Liver (tissue), 9 donors: ENCODE results near the gene SWT1. TPM values are rescaled to one million over a fixed set of nuclear protein-coding genes. Genes with fewer than 3 reads are reported as not detected.

Source experiments
- DNase-seq: peaks from one replicate; pipeline ENCODE4 v3.0.0-alpha.2; 2017; ENCODE audit warnings: low spot score
- H3K27ac ChIP-seq, 2 donors: one replicate each; pipeline ENCODE4 v1.7.0; 2013; ENCODE audit warnings: inconsistent platforms in 2 of 2, low read length in 2 of 2, control low read depth in 1 of 2, low read depth in 1 of 2, mild to moderate bottlenecking in 1 of 2
- H3K27me3 ChIP-seq, 4 donors: one replicate each; pipeline versions ENCODE4 v1.6.1 to v1.7.0; 2013; ENCODE audit warnings: low read length in 3 of 4, inconsistent platforms in 1 of 4, mild to moderate bottlenecking in 1 of 4, moderate library complexity in 1 of 4; ENCODE audit not compliant: control insufficient read depth in 4 of 4, insufficient read depth in 4 of 4
- H3K36me3 ChIP-seq, 4 donors: one replicate each; pipeline versions ENCODE4 v1.6.1 to v1.7.0; 2013; ENCODE audit warnings: low read length in 3 of 4, mild to moderate bottlenecking in 3 of 4, low read depth in 1 of 4, moderate library complexity in 1 of 4; ENCODE audit not compliant: control insufficient read depth in 4 of 4, insufficient read depth in 3 of 4
- H3K4me1 ChIP-seq, 4 donors: one replicate each; pipeline versions ENCODE4 v1.6.1 to v1.7.0; 2013; ENCODE audit warnings: low read length in 3 of 4, mild to moderate bottlenecking in 3 of 4, moderate library complexity in 1 of 4; ENCODE audit not compliant: control insufficient read depth in 4 of 4, insufficient read depth in 4 of 4
- H3K4me3 ChIP-seq, 3 donors: one replicate each; pipeline versions ENCODE4 v1.6.1 to v1.7.0; 2013; ENCODE audit warnings: low read length in 3 of 3, control low read depth in 1 of 3, low read depth in 1 of 3, mild to moderate bottlenecking in 1 of 3
- H3K9ac ChIP-seq, 2 donors: one replicate each; pipeline ENCODE4 v1.7.0; 2013; ENCODE audit warnings: low read length in 2 of 2, mild to moderate bottlenecking in 2 of 2, moderate library complexity in 2 of 2, control low read depth in 1 of 2, low read depth in 1 of 2
- H3K9me3 ChIP-seq, 4 donors: one replicate each; pipeline versions ENCODE4 v1.6.1 to v1.7.0; 2013; ENCODE audit warnings: low read length in 3 of 4; ENCODE audit not compliant: control insufficient read depth in 4 of 4
- EGR1 ChIP-seq, 2 donors: IDR thresholded peaks; 2 replicates each; pipeline ENCODE4 v1.6.1; 2016 to 2018; ENCODE audit warnings: antibody characterized with exemption in 2 of 2, low read depth in 2 of 2
- FOXA2 ChIP-seq: IDR thresholded peaks from 2 replicates; pipeline ENCODE4 v1.6.1; 2016; ENCODE audit warnings: antibody characterized with exemption
- GABPA ChIP-seq, 2 donors: IDR thresholded peaks in 1 of 2; conservative IDR thresholded peaks in 1 of 2; 2 replicates each; pipeline ENCODE4 v1.6.1; 2016; ENCODE audit warnings: antibody characterized with exemption in 2 of 2, mild to moderate bottlenecking in 1 of 2, moderate library complexity in 1 of 2
- HNF4A ChIP-seq, 2 donors: conservative IDR thresholded peaks; 2 replicates each; pipeline ENCODE4 v1.6.1; 2016; ENCODE audit warnings: antibody characterized with exemption in 2 of 2, mild to moderate bottlenecking in 2 of 2
- HNF4G ChIP-seq: IDR thresholded peaks from 2 replicates; pipeline ENCODE4 v1.6.1; 2016; ENCODE audit warnings: antibody characterized with exemption
- JUND ChIP-seq, 2 donors: IDR thresholded peaks; 2 replicates each; pipeline ENCODE4 v1.6.1; 2016; ENCODE audit warnings: antibody characterized with exemption in 2 of 2
- MAX ChIP-seq: IDR thresholded peaks from 2 replicates; pipeline ENCODE4 v1.6.1; 2016; ENCODE audit warnings: antibody characterized with exemption
- NR2F2 ChIP-seq: IDR thresholded peaks from 2 replicates; pipeline ENCODE4 v1.6.1; 2016; ENCODE audit warnings: antibody characterized with exemption
- RAD21 ChIP-seq, 2 donors: IDR thresholded peaks; 2 replicates each; pipeline ENCODE4 v1.6.1; 2016; ENCODE audit warnings: antibody characterized with exemption in 2 of 2, mild to moderate bottlenecking in 2 of 2
- RXRA ChIP-seq, 2 donors: IDR thresholded peaks; 2 replicates each; pipeline ENCODE4 v1.6.1; 2017 to 2018; ENCODE audit warnings: antibody characterized with exemption in 2 of 2, mild to moderate bottlenecking in 1 of 2
- SP1 ChIP-seq: IDR thresholded peaks from 2 replicates; pipeline ENCODE4 v1.6.1; 2018; ENCODE audit warnings: antibody characterized with exemption, mild to moderate bottlenecking
- TAF1 ChIP-seq: conservative IDR thresholded peaks from 2 replicates; pipeline ENCODE4 v1.6.1; 2016; ENCODE audit warnings: antibody characterized with exemption, mild to moderate bottlenecking
- YY1 ChIP-seq: IDR thresholded peaks from 2 replicates; pipeline ENCODE4 v1.6.1; 2016; ENCODE audit warnings: antibody characterized with exemption, mild to moderate bottlenecking
- WGBS: extraction: QIAGEN DNeasy Blood & Tissue Kit; methylation state at CpG from one replicate; pipeline ENCODE4 v1.1.7; 2013; 5-methylcytosine and 5-hydroxymethylcytosine counted together
- polyA plus RNA-seq, 2 donors: library from polyadenylated mRNA; stranded (reverse) in 1 of 2; unstranded in 1 of 2; fragments of 200-250 nt in 1 of 2; fragments of >200 nt in 1 of 2; fragmentation: Nextera tagmentation in 1 of 2; extraction: Ambion mirVana in 1 of 2; gene quantifications; one replicate each; pipeline versions ENCODE4 v1.2.1 to v1.2.3, GENCODE V29; 2013 to 2015
- total RNA-seq, 2 donors: library from RNA; depleted of rRNA; stranded (reverse); fragments of >200 nt; gene quantifications; one replicate each; pipeline ENCODE4 v1.2.3, GENCODE V29; 2014
- TF ChIP-seq, protein P1 (sequence below): IDR thresholded peaks from 2 replicates; pipeline ENCODE4 v1.6.1; 2016; ENCODE audit warnings: antibody characterized with exemption, mild to moderate bottlenecking
- TF ChIP-seq, protein P2 (sequence below): IDR thresholded peaks from 2 replicates; pipeline ENCODE4 v1.6.1; 2016; ENCODE audit warnings: antibody characterized with exemption
- TF ChIP-seq, protein P3 (sequence below): IDR thresholded peaks from 2 replicates; pipeline ENCODE4 v1.6.1; 2016; ENCODE audit warnings: antibody characterized with exemption
- donor health status: healthy.
- donor health status: healthy.
- donor health status: healthy.
- donor health status: healthy.
- donor health status: healthy.

The SWT1 gene
- total and polyA plus RNA-seq, 4 donors: 0.99 to 7.8 (median 2.9) TPM

GRCh38 chr1:185158800-185159199 lies 1.8 kb downstream of the SWT1 start:
- Histone ChIP-seq H3K27me3 (no peaks in the 10 kb centered on the region), H3K36me3 (peaks cover 0 to 10% (median 0%) of the 10 kb centered on the region in 4 donors), H3K4me1 (peaks cover 0 to 25% (median 20%) of the 10 kb centered on the region in 4 donors), H3K9me3 (no peaks in the 10 kb centered on the region), H3K27ac (no peak overlapping the region), H3K9ac (no peak overlapping the region), H3K4me3 (no peak overlapping the region)
- TF ChIP-seq, protein P1, sequence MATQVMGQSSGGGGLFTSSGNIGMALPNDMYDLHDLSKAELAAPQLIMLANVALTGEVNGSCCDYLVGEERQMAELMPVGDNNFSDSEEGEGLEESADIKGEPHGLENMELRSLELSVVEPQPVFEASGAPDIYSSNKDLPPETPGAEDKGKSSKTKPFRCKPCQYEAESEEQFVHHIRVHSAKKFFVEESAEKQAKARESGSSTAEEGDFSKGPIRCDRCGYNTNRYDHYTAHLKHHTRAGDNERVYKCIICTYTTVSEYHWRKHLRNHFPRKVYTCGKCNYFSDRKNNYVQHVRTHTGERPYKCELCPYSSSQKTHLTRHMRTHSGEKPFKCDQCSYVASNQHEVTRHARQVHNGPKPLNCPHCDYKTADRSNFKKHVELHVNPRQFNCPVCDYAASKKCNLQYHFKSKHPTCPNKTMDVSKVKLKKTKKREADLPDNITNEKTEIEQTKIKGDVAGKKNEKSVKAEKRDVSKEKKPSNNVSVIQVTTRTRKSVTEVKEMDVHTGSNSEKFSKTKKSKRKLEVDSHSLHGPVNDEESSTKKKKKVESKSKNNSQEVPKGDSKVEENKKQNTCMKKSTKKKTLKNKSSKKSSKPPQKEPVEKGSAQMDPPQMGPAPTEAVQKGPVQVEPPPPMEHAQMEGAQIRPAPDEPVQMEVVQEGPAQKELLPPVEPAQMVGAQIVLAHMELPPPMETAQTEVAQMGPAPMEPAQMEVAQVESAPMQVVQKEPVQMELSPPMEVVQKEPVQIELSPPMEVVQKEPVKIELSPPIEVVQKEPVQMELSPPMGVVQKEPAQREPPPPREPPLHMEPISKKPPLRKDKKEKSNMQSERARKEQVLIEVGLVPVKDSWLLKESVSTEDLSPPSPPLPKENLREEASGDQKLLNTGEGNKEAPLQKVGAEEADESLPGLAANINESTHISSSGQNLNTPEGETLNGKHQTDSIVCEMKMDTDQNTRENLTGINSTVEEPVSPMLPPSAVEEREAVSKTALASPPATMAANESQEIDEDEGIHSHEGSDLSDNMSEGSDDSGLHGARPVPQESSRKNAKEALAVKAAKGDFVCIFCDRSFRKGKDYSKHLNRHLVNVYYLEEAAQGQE: no peak
- no peak for TF ChIP-seq JUND (IDR thresholded peaks at IDR 0.05)
- no peak for TF ChIP-seq RAD21 (IDR thresholded peaks at IDR 0.05)
- no peak for TF ChIP-seq GABPA (IDR thresholded peaks at IDR 0.05 in 1 of 2, conservative IDR thresholded peaks at IDR 0.05 in 1 of 2)
- TF ChIP-seq FOXA2: no peak
- TF ChIP-seq MAX: no peak
- no peak for TF ChIP-seq HNF4A (conservative IDR thresholded peaks at IDR 0.05)
- TF ChIP-seq HNF4G: no peak
- TF ChIP-seq RXRA (IDR thresholded peaks at IDR 0.05): no peak
- TF ChIP-seq SP1: no peak
- TF ChIP-seq YY1: no peak
- TF ChIP-seq, protein P2, sequence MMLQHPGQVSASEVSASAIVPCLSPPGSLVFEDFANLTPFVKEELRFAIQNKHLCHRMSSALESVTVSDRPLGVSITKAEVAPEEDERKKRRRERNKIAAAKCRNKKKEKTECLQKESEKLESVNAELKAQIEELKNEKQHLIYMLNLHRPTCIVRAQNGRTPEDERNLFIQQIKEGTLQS: no peak
- no peak for TF ChIP-seq TAF1
- TF ChIP-seq EGR1 (IDR thresholded peaks at IDR 0.05; ENCODE audit: low read depth in 2 of 2): no peak
- no peak for TF ChIP-seq NR2F2
- TF ChIP-seq, protein P3, sequence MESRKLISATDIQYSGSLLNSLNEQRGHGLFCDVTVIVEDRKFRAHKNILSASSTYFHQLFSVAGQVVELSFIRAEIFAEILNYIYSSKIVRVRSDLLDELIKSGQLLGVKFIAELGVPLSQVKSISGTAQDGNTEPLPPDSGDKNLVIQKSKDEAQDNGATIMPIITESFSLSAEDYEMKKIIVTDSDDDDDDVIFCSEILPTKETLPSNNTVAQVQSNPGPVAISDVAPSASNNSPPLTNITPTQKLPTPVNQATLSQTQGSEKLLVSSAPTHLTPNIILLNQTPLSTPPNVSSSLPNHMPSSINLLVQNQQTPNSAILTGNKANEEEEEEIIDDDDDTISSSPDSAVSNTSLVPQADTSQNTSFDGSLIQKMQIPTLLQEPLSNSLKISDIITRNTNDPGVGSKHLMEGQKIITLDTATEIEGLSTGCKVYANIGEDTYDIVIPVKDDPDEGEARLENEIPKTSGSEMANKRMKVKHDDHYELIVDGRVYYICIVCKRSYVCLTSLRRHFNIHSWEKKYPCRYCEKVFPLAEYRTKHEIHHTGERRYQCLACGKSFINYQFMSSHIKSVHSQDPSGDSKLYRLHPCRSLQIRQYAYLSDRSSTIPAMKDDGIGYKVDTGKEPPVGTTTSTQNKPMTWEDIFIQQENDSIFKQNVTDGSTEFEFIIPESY: no peak
- 83% methylated on average over 2 of the region's 2 CpGs for WGBS
- no peak for DNase-seq

DNA sequence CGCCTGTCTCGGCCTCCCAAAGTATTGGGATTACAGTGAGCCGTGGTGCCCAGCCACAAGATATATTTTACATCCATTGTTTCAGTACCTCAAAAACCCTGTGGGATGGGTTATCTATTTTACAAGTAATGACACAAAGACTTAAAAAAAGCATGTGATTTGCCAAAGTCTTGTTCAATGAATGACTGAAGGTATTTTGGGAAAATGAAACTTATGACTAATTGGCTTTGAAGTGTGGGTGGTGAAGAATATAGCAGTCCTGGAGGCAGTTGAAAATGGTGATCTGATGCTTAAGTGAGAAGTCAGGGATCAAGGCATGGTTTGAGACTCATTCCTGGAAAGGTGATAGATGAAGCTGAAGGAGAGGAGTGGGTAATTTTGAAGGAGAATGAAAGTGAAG lies 3.0 kb downstream of the SWT1 start:
- no peak overlapping the region for H3K27ac ChIP-seq
- no peak overlapping the region for H3K4me3 ChIP-seq
- no peak for TF ChIP-seq SP1
- no peak for TF ChIP-seq NR2F2
- TF ChIP-seq RAD21 (IDR thresholded peaks at IDR 0.05): no peak
- TF ChIP-seq RXRA (IDR thresholded peaks at IDR 0.05): no peak
- H3K9me3 ChIP-seq: no peaks in the 10 kb centered on the region
- H3K9ac ChIP-seq: no peak overlapping the region
- peaks cover 0 to 16% (median 13%) of the 10 kb centered on the region in 4 donors for H3K4me1 ChIP-seq
- 95% methylated on average over 3 of the region's 3 CpGs for WGBS
- peaks cover 0 to 10% (median 0%) of the 10 kb centered on the region in 4 donors for H3K36me3 ChIP-seq
- no peak for DNase-seq
- no peaks in the 10 kb centered on the region for H3K27me3 ChIP-seq
